ENCODE measurements around the gene ITGAL. TPM values are rescaled to one million over a fixed set of nuclear protein-coding genes. Genes with fewer than 3 reads are reported as not detected.

ITGAL gene
- total and polyA plus RNA-seq, 2 donors (not counting 3 experiments of a cell fraction or from before 2014, with no cell fraction given): not detected

DNA sequence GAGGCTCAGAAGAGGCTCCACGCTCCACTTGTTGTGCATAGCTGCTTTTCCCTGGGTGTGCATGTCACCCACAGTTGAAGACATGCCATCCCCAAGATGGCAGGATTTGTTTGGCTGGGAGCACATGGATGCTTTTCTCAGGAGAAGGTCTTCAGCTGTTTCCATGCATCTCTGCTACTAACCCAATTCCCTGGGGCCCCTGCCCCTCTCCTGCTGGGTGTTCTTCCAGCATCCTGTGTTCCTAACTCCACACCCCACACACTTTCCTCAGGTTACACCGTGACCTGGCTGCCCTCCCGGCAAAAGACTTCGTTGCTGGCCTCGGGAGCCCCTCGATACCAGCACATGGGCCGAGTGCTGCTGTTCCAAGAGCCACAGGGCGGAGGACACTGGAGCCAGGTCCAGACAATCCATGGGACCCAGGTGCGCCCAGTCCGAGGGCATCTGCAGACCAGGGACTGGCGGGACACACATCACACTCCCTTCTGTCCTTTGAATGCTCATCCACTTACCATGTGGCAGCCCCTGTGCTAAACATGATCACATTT, 21.5 kb downstream of the ITGAL start:
- Histone ChIP-seq H3K9me1 (replicated peaks; ENCODE audit: control insufficient read depth, extremely low read depth, insufficient read depth, low read length) (no peaks in the 10 kb centered on the region), H3K27ac (ENCODE audit: insufficient read depth, low read depth, low read length) (no peak overlapping the region), H3K4me2 (ENCODE audit: insufficient read depth, low read length) (no peak overlapping the region), H4K20me1 (replicated peaks; ENCODE audit: control insufficient read depth, extremely low read depth, insufficient read depth, low read length) (no peaks in the 10 kb centered on the region), H3K4me1 (ENCODE audit: control insufficient read depth, extremely low read depth, insufficient read depth, low read length) (peaks cover 9% of the 10 kb centered on the region), H3K79me2 (ENCODE audit: control insufficient read depth, insufficient read depth, low read length) (no peaks in the 10 kb centered on the region), H3K27me3 (ENCODE audit: control insufficient read depth in 2 of 2, insufficient read depth in 2 of 2, low read length in 2 of 2) (no peaks in the 10 kb centered on the region), H3K9ac (replicated peaks; ENCODE audit: extremely low read depth, insufficient read depth, low read length) (no peak overlapping the region), H3K9me3 (replicated peaks; ENCODE audit: control insufficient read depth, insufficient read depth, low read length) (no peaks in the 10 kb centered on the region), H2AFZ (ENCODE audit: low read depth, low read length) (no peak overlapping the region), H3K36me3 (ENCODE audit: control insufficient read depth in 2 of 2, extremely low read depth in 1 of 2, insufficient read depth in 2 of 2, low read length in 2 of 2) (no peaks in the 10 kb centered on the region), H3K4me3 (replicated peaks in 1 of 3; ENCODE audit: insufficient read depth in 1 of 3, low read depth in 1 of 3, low read length in 3 of 3) (no peak overlapping the region)
- intact Hi-C loops (cut with micrococcal nuclease): loop anchor here (5.0 kb wide), 1 partner anchor 47 kb away; the partner anchor contains the start of gene SEPHS2
- TF ChIP-seq POLR2A (IDR thresholded peaks at IDR 0.05; ENCODE audit: low read depth, low read length) (no peak), JUN (IDR thresholded peaks at IDR 0.05; ENCODE audit: borderline replicate concordance, insufficient read depth, insufficient read length, low read depth) (no peak), GATA2 (IDR thresholded peaks at IDR 0.05; ENCODE audit: insufficient read depth, insufficient read length, low read depth, low read length) (no peak), POLR2AphosphoS5 (IDR thresholded peaks at IDR 0.05; ENCODE audit: insufficient read depth, low read depth, low read length) (no peak), EZH2 (IDR thresholded peaks at IDR 0.05; ENCODE audit: borderline replicate concordance, low read depth, low read length, severe bottlenecking) (no peak), MYC (IDR thresholded peaks at IDR 0.05; ENCODE audit: low read depth, low read length) (no peak), FOS (IDR thresholded peaks at IDR 0.05; ENCODE audit: borderline replicate concordance, insufficient read depth, low read length) (no peak)
- TF ChIP-seq, protein P1, sequence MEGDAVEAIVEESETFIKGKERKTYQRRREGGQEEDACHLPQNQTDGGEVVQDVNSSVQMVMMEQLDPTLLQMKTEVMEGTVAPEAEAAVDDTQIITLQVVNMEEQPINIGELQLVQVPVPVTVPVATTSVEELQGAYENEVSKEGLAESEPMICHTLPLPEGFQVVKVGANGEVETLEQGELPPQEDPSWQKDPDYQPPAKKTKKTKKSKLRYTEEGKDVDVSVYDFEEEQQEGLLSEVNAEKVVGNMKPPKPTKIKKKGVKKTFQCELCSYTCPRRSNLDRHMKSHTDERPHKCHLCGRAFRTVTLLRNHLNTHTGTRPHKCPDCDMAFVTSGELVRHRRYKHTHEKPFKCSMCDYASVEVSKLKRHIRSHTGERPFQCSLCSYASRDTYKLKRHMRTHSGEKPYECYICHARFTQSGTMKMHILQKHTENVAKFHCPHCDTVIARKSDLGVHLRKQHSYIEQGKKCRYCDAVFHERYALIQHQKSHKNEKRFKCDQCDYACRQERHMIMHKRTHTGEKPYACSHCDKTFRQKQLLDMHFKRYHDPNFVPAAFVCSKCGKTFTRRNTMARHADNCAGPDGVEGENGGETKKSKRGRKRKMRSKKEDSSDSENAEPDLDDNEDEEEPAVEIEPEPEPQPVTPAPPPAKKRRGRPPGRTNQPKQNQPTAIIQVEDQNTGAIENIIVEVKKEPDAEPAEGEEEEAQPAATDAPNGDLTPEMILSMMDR (IDR thresholded peaks at IDR 0.05; ENCODE audit: extremely low read depth in 1 of 2, insufficient read depth in 1 of 2, low read depth in 1 of 2, low read length in 2 of 2): no peak
- TF ChIP-seq, protein P2, sequence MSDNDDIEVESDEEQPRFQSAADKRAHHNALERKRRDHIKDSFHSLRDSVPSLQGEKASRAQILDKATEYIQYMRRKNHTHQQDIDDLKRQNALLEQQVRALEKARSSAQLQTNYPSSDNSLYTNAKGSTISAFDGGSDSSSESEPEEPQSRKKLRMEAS (IDR thresholded peaks at IDR 0.05; ENCODE audit: insufficient read depth, insufficient read length): no peak
- ChIA-PET CTCF (interaction anchor here (1.1 kb wide), 1 partner anchor 121 kb away, joined by 3 read pairs; no protein-coding TSS in a partner anchor), POLR2A (no interaction called here)
- FAIRE-seq (no peak), DNase-seq (ENCODE audit: low read depth, low spot score) (no peak)
- dilution Hi-C loops (cut with MboI; ENCODE audit: extremely low pct_ligation_motif_present, low sequenced_read_pairs): no loop called here
- no TSS peak for BruUV-seq (replicated peaks)

Data from endothelial cell of umbilical vein (primary cell).